MCF 10A (cell line): ENCODE data around the gene PECR. TPM values are rescaled to one million over a fixed set of nuclear protein-coding genes. Genes with fewer than 3 reads are reported as not detected.

Experiments used
- BruUV-seq: library from RNA; stranded (reverse); fragments of 400-500 nt; replicated peaks from 2 replicates; lab custom pipeline; 2021; lab: Mats Ljungman, UMichigan
- CTCF ChIA-PET: fragments of 300-600 bp; sonication (Branson Sonifier 250); formaldehyde crosslinking; extraction: SDS; loops from one replicate; lab custom pipeline; 2021; ENCODE audit warnings: antibody characterized with exemption, inconsistent platforms; lab: Yijun Ruan, JAX
- POLR2A ChIA-PET: fragments of 300-600, 350-650 bp; sonication (Branson Sonifier 250); formaldehyde crosslinking; extraction: SDS; loops from one replicate; lab custom pipeline; 2020; ENCODE audit warnings: antibody characterized with exemption, inconsistent platforms; lab: Yijun Ruan, JAX
- DNase-seq: peaks from one replicate; pipeline ENCODE4 v3.0.0-alpha.2; 2018; ENCODE audit not compliant: unreplicated experiment
- H3K27ac Mint-ChIP-seq: one replicate; pipeline ENCODE4 v1.8.0; 2022; ENCODE audit warnings: mild to moderate bottlenecking, low read depth, mixed read lengths; ENCODE audit not compliant: unreplicated experiment
- H3K27me3 Mint-ChIP-seq: one replicate; pipeline ENCODE4 v1.8.0; 2022; ENCODE audit warnings: mixed read lengths; ENCODE audit not compliant: insufficient read depth, unreplicated experiment
- H3K36me3 Mint-ChIP-seq: one replicate; pipeline ENCODE4 v1.8.0; 2022; ENCODE audit warnings: mild to moderate bottlenecking, moderate library complexity, mixed read lengths; ENCODE audit not compliant: insufficient read depth, unreplicated experiment
- H3K4me1 Mint-ChIP-seq: one replicate; pipeline ENCODE4 v1.8.0; 2022; ENCODE audit warnings: mixed read lengths; ENCODE audit not compliant: insufficient read depth, unreplicated experiment
- H3K4me3 Mint-ChIP-seq: one replicate; pipeline ENCODE4 v1.8.0; 2022; ENCODE audit warnings: mild to moderate bottlenecking, moderate library complexity, mixed read lengths; ENCODE audit not compliant: unreplicated experiment
- H3K9me3 Mint-ChIP-seq: one replicate; pipeline ENCODE4 v1.8.0; 2022; ENCODE audit warnings: mixed read lengths; ENCODE audit not compliant: unreplicated experiment
- intact Hi-C: fragments of 100-400 bp; cut with micrococcal nuclease; formaldehyde crosslinking; loops from 2 replicates; pipeline ENCODE4 v1.14.1; 2022
- total RNA-seq: library from RNA; stranded (reverse); gene quantifications from 2 replicates; pipeline ENCODE4 v1.2.3, GENCODE V29; 2022
- TF ChIP-seq, protein P1 (sequence below): fragments of 200-600 bp; IDR thresholded peaks from one replicate; pipeline ENCODE4 v1.8.0; 2022; ENCODE audit warnings: antibody characterized with exemption, mild to moderate bottlenecking; ENCODE audit not compliant: unreplicated experiment

The PECR gene
- total RNA-seq, 1 experiment from 2014 or later = 8.3 TPM

DNA sequence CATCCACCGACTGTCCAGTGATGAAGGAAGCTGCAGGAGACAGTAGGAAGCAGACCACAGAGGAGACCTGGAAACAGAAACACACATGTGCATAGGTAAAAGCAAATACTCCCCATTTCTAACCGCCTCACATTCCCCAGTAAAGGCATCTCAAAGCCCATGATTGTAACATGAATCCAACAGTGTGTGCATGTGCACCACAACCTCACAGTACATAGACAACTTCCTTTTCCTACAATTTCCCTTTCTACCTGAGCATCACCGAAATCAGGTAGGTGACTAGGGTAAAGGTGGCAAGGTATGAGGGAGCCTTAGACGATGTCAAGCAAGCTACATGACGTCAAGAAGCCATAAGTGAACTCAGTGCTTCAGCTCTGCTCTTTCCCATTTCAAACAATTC, 37.7 kb downstream of the PECR start:
- Mint-ChIP-seq H3K9me3 (no peaks in the 10 kb centered on the region), H3K4me3 (no peak overlapping the region), H3K27ac (no peak overlapping the region), H3K27me3 (no peaks in the 10 kb centered on the region), H3K4me1 (no peaks in the 10 kb centered on the region), H3K36me3 (peaks cover 16% of the 10 kb centered on the region)
- no peak for DNase-seq
- CTCF ChIA-PET = interaction anchor here (0.7 to 3.5 kb wide), 4 partner anchors 9 to 24 kb away, joined by 3 to 39 read pairs (median 3); no protein-coding TSS in a partner anchor
- TF ChIP-seq, protein P1, sequence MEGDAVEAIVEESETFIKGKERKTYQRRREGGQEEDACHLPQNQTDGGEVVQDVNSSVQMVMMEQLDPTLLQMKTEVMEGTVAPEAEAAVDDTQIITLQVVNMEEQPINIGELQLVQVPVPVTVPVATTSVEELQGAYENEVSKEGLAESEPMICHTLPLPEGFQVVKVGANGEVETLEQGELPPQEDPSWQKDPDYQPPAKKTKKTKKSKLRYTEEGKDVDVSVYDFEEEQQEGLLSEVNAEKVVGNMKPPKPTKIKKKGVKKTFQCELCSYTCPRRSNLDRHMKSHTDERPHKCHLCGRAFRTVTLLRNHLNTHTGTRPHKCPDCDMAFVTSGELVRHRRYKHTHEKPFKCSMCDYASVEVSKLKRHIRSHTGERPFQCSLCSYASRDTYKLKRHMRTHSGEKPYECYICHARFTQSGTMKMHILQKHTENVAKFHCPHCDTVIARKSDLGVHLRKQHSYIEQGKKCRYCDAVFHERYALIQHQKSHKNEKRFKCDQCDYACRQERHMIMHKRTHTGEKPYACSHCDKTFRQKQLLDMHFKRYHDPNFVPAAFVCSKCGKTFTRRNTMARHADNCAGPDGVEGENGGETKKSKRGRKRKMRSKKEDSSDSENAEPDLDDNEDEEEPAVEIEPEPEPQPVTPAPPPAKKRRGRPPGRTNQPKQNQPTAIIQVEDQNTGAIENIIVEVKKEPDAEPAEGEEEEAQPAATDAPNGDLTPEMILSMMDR = no peak
- intact Hi-C loops = no loop called here
- BruUV-seq = no TSS peak
- POLR2A ChIA-PET = no interaction called here

DNA sequence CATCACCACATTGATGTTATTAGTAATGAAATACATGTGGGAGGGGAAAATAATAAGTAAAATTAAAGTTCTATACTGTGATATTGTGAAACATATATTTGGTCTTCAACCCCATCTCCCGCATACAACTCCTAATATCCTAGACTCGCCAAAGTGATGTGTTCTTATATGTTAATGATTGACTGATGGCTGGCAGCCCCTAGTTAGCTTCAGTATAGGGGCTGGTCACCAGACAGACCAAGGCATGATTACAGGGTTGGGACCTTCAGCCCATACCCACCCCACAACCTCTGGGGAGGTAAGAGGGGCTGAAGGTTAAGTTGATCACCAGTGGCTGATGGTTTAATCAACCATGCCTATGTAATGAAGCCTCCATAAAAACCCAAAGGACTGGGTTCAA, 40.2 kb downstream of the PECR start:
- TF ChIP-seq, protein P1 = no peak
- Mint-ChIP-seq H3K27me3 (no peaks in the 10 kb centered on the region), H3K4me3 (no peak overlapping the region), H3K27ac (no peak overlapping the region), H3K36me3 (peaks cover 11% of the 10 kb centered on the region), H3K9me3 (no peaks in the 10 kb centered on the region), H3K4me1 (no peaks in the 10 kb centered on the region)
- ChIA-PET POLR2A (no interaction called here), CTCF (interaction anchor here (1.2 to 1.5 kb wide), 2 partner anchors 8 to 18 kb away, joined by 7 read pairs; no protein-coding TSS in a partner anchor)
- no peak for DNase-seq
- intact Hi-C loops = no loop called here
- no TSS peak for BruUV-seq

DNA sequence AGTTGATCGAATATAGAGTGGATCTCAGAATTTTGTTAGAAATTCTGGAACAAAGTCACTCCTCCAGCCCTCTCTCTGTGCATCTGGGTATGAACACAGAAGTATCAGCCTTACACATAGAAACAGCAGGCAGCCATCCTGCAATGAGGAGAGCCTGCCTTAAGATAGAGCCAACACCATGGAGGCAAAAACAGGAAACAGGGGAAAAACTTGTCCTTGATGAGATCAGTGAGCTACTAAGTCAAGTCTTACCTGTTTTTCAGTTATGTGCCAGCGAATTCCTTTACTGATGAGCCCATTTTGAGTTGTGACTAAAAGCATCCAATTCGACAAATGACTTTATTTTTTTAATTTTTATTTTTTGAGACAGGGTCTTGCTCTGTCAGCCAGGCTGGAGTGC, 41.7 kb downstream of the PECR start:
- intact Hi-C loops = loop anchor here (10.0 kb wide), 1 partner anchor 65 kb away; the partner anchor contains the start of gene XRCC5
- BruUV-seq = no TSS peak
- H3K4me3 Mint-ChIP-seq = no peak overlapping the region

DNA sequence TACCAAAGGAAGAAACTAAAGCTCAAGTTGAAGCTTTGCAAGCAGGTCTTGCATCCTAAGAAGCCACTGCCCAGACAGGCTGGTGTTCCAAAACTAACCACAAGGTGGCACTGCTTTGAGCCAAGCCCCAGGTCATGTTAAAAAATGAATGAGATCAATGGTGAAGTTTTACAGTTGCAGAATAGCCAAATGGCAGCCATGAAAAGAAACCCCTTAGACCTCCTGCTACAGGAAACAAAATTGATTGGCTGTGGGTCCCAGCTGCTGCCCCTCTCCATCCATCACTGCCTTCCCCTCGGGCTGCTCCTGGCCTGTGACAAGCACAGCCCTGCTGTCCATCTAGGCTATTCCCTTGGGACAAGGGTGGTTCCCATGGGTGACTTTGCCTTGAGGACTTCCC, 47.5 kb downstream of the PECR start:
- Mint-ChIP-seq H3K27ac (no peak overlapping the region), H3K4me3 (no peak overlapping the region), H3K27me3 (no peaks in the 10 kb centered on the region), H3K36me3 (no peaks in the 10 kb centered on the region), H3K4me1 (peaks cover 15% of the 10 kb centered on the region), H3K9me3 (no peaks in the 10 kb centered on the region)
- TF ChIP-seq, protein P1 = peak; percentile 74
- ChIA-PET POLR2A (interaction anchor here (0.6 to 0.7 kb wide), 2 partner anchors 17 to 38 kb away, joined by 3 read pairs; no protein-coding TSS in a partner anchor), CTCF (interaction anchor here (0.6 to 5.3 kb wide), 25 partner anchors 8 to 953 kb away, joined by 3 to 70 read pairs (median 6); no protein-coding TSS in a partner anchor)
- intact Hi-C loops = loop anchor here (10.0 kb wide), 1 partner anchor 71 kb away; the partner anchor contains the start of gene XRCC5
- peak; percentile 64 for DNase-seq
- no TSS peak for BruUV-seq

More for the DNA sequence above, 41.7 kb downstream of the PECR start:
- H3K27me3 Mint-ChIP-seq = no peaks in the 10 kb centered on the region
- H3K4me1 Mint-ChIP-seq = no peaks in the 10 kb centered on the region
- H3K27ac Mint-ChIP-seq = no peak overlapping the region
- no peak for DNase-seq
- ChIA-PET POLR2A (interaction anchor here (1.0 kb wide), 1 partner anchor 69 kb away, joined by 4 read pairs; the partner anchor contains the start of gene XRCC5), CTCF (interaction anchor here (1.0 kb wide), 2 partner anchors 8 to 19 kb away, joined by 3 read pairs; no protein-coding TSS in a partner anchor)
- H3K36me3 Mint-ChIP-seq = peaks cover 11% of the 10 kb centered on the region
- no peaks in the 10 kb centered on the region for H3K9me3 Mint-ChIP-seq
- TF ChIP-seq, protein P1 = no peak
